Mesendoderm (in vitro differentiated cells): ENCODE data around the gene HLA-F. TPM values are rescaled to one million over a fixed set of nuclear protein-coding genes. Genes with fewer than 3 reads are reported as not detected.

ENCODE experiments used
- DNase-seq: peaks from one replicate; pipeline ENCODE4 v3.0.0; 2013
- H2AK5ac ChIP-seq: 2 replicates; pipeline ENCODE4 v1.6.1; 2013; ENCODE audit warnings: low read length, inconsistent platforms
- H2BK120ac ChIP-seq: 2 replicates; pipeline ENCODE4 v1.6.1; 2013; ENCODE audit warnings: low read depth, mild to moderate bottlenecking, low read length, moderate library complexity, mixed read lengths
- H2BK15ac ChIP-seq: replicated peaks from 2 replicates; pipeline ENCODE4 v1.6.1; 2013; ENCODE audit warnings: low read depth, mild to moderate bottlenecking, moderate library complexity
- H2BK5ac ChIP-seq: 2 replicates; pipeline ENCODE4 v1.6.1; 2013; ENCODE audit warnings: low read length, inconsistent platforms
- H3K18ac ChIP-seq: 2 replicates; pipeline ENCODE4 v1.6.1; 2013; ENCODE audit warnings: mild to moderate bottlenecking, low read length, mixed read lengths
- H3K23ac ChIP-seq: one replicate; pipeline ENCODE4 v1.6.1; 2013; ENCODE audit warnings: low read length
- H3K27ac ChIP-seq: 2 replicates; pipeline ENCODE4 v1.5.1; 2013; ENCODE audit warnings: low read depth, mild to moderate bottlenecking, inconsistent platforms, low read length, moderate library complexity
- H3K27me3 ChIP-seq: 2 replicates; pipeline ENCODE4 v1.6.1; 2013; ENCODE audit warnings: low read length, control low read depth, mild to moderate bottlenecking, inconsistent platforms; ENCODE audit not compliant: insufficient read depth, poor library complexity
- H3K36me3 ChIP-seq: 2 replicates; pipeline ENCODE4 v1.6.1; 2013; ENCODE audit warnings: low read length, inconsistent platforms; ENCODE audit not compliant: control insufficient read depth, insufficient read depth
- H3K4ac ChIP-seq: one replicate; pipeline ENCODE4 v1.6.1; 2013; ENCODE audit warnings: low read depth, mild to moderate bottlenecking, low read length, moderate library complexity
- H3K4me1 ChIP-seq: 2 replicates; pipeline ENCODE4 v1.6.1; 2013; ENCODE audit warnings: low read depth, low read length, inconsistent platforms; ENCODE audit not compliant: control insufficient read depth
- H3K4me2 ChIP-seq: 2 replicates; pipeline ENCODE4 v1.6.1; 2013; ENCODE audit warnings: low read length
- H3K4me3 ChIP-seq: 2 replicates; pipeline ENCODE4 v1.5.1; 2013; ENCODE audit warnings: mild to moderate bottlenecking, low read length
- H3K56ac ChIP-seq: one replicate; pipeline ENCODE4 v1.6.1; 2013; ENCODE audit warnings: low read length
- H3K79me1 ChIP-seq: 2 replicates; pipeline ENCODE4 v1.6.1; 2013; ENCODE audit warnings: low read length, inconsistent platforms
- H3K79me2 ChIP-seq: 2 replicates; pipeline ENCODE4 v1.6.1; 2013; ENCODE audit warnings: mild to moderate bottlenecking, low read length; ENCODE audit not compliant: control insufficient read depth, insufficient read depth
- H3K9ac ChIP-seq: 2 replicates; pipeline ENCODE4 v1.6.1; 2013; ENCODE audit warnings: low read length, inconsistent platforms
- H4K5ac ChIP-seq: one replicate; pipeline ENCODE4 v1.6.1; 2013; ENCODE audit warnings: low read length
- H4K8ac ChIP-seq: one replicate; pipeline ENCODE4 v1.6.1; 2013; ENCODE audit warnings: low read depth, mild to moderate bottlenecking, control low read depth, low read length, moderate library complexity
- WGBS: extraction: QIAGEN DNeasy Blood & Tissue Kit; methylation state at CpG from one replicate; pipeline ENCODE4 v1.1.7; 2013; ENCODE audit warnings: low lambda C conversion rate, missing lambda C conversion rate; ENCODE audit not compliant: insufficient coverage; ENCODE audit errors: extremely low coverage; 5-methylcytosine and 5-hydroxymethylcytosine counted together
- small RNA-seq: library from polyadenylated mRNA; stranded (forward); fragments of <200 nt; extraction: miRNeasy Mini kit (QIAGEN cat#:217004); gene quantifications from one replicate; pipeline ENCODE3, GENCODE V24; 2013; ENCODE audit not compliant: insufficient read depth

HLA-F gene

GRCh38 chr6:29776684-29777083 is 53.5 kb downstream of the HLA-F start:
- H4K8ac ChIP-seq, result no peak overlapping the region
- no peak for DNase-seq
- H2BK120ac ChIP-seq, result no peak overlapping the region
- H3K9ac ChIP-seq, result no peak overlapping the region
- no peak overlapping the region for H2BK15ac ChIP-seq
- H3K4me1 ChIP-seq, result no peaks in the 10 kb centered on the region
- H3K4ac ChIP-seq, result no peak overlapping the region
- H2BK5ac ChIP-seq, result no peak overlapping the region
- no peaks in the 10 kb centered on the region for H3K79me1 ChIP-seq
- H3K18ac ChIP-seq, result no peak overlapping the region
- no peak overlapping the region for H3K23ac ChIP-seq
- no peak overlapping the region for H4K5ac ChIP-seq
- H3K27ac ChIP-seq, result no peak overlapping the region
- H3K79me2 ChIP-seq, result no peaks in the 10 kb centered on the region
- no peak overlapping the region for H3K4me3 ChIP-seq
- no peaks in the 10 kb centered on the region for H3K36me3 ChIP-seq
- WGBS, result no CpG with 5 or more reads among the region's 2 CpGs
- H3K27me3 ChIP-seq, result no peaks in the 10 kb centered on the region
- H3K56ac ChIP-seq, result no peak overlapping the region
- H3K4me2 ChIP-seq, result no peak overlapping the region
- no peak overlapping the region for H2AK5ac ChIP-seq

Small RNA genes within 50 kb of the gene (small RNA-seq; reads per million reads assigned to genes)
- gene AL645939.2, result not detected
- not detected for gene AL645939.3
- not detected for gene AL645939.4
- not detected for gene RF00019
